ENCODE results near the gene OXER1. TPM values are rescaled to one million over a fixed set of nuclear protein-coding genes. Genes with fewer than 3 reads are reported as not detected.

The OXER1 gene
- total RNA-seq, 4 donors from 2014 or later = 0.78 to 1.3 (median 0.98) TPM; not detected in 1

DNA sequence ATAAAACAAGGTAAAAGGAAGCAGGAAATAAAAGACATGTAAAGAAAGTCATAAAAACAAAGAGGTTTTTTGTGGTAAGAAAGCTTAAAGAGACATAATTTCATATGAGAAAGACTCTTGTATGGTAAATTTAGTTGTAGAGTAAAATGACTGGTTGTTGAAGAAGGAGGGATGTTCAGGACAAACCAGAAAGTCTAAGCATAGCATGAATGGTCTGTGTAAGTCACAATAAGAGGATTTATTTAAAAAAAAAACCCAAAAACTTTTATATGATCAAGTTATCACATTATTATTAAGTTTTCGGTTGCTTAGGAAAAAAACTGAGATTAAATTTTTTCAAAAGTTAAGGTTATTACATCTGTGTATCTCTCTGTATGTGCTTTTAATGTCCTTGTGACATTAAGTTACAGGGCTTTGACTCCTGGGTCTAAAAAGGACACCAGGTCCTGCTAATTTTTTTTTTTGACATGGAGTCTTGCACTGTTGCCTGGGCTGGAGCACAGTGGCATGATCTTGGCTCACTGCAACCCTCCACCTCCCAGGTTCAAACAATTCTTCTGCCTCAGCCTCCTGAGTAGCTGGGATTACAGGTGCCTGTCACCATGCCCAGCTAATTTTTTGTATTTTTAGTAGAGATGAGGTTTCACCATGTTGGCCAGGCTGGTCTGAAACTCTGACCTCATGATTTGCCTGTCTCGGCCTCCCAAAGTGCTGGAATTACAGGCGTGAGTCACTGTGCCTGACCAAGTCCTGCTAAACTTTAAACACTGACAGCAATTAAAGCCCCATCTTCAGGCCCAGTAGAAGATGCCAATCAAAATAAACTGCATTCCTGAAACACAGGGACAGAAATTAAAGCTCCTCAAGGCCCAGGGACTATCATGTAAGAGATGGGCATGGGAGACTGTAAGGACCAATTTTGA, 14.2 kb upstream of the OXER1 start:
- TF ChIP-seq, protein P1, sequence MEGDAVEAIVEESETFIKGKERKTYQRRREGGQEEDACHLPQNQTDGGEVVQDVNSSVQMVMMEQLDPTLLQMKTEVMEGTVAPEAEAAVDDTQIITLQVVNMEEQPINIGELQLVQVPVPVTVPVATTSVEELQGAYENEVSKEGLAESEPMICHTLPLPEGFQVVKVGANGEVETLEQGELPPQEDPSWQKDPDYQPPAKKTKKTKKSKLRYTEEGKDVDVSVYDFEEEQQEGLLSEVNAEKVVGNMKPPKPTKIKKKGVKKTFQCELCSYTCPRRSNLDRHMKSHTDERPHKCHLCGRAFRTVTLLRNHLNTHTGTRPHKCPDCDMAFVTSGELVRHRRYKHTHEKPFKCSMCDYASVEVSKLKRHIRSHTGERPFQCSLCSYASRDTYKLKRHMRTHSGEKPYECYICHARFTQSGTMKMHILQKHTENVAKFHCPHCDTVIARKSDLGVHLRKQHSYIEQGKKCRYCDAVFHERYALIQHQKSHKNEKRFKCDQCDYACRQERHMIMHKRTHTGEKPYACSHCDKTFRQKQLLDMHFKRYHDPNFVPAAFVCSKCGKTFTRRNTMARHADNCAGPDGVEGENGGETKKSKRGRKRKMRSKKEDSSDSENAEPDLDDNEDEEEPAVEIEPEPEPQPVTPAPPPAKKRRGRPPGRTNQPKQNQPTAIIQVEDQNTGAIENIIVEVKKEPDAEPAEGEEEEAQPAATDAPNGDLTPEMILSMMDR (IDR thresholded peaks at IDR 0.05) = no peak
- no peak for TF ChIP-seq POLR2A (IDR thresholded peaks at IDR 0.05)
- no peak overlapping the region for H3K4me3 ChIP-seq (replicated peaks in 1 of 3)
- no peak for DNase-seq
- WGBS, 2 donors = 89 to 99% methylated on average over 3 of the region's 3 CpGs
- peaks cover 0 to 3% of the 10 kb centered on the region in 2 donors for H3K4me1 ChIP-seq
- no peaks in the 10 kb centered on the region for H3K27me3 ChIP-seq
- no peaks in the 10 kb centered on the region for H3K9me3 ChIP-seq
- H3K36me3 ChIP-seq = no peaks in the 10 kb centered on the region
- intact Hi-C loops (cut with DNase I) = no loop called here
- H3K27ac ChIP-seq = no peak overlapping the region

DNA sequence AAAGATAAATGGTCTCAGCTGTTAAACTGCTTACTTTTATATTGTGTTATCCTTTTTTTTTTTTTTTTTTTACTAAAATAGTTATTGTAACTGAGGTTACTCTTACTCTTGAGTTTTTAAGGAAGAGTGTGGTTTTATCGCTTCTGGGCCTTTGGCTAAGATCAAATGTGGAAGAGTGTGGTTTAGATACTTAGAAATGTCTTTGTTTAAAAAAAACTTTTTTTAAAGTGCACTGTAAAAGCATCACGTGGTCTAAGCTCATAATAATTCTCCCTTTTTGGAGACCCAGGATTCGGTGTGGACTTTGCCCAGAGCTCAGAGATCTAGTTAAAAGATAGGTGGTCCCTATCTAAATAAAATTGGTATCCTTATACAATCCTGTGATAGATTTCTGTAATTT, 11.9 kb upstream of the OXER1 start:
- Histone ChIP-seq H3K27ac (no peak overlapping the region), H3K36me3 (no peaks in the 10 kb centered on the region), H3K4me3 (replicated peaks in 1 of 3) (no peak overlapping the region), H3K4me1 (peaks cover 0 to 3% of the 10 kb centered on the region in 2 donors), H3K9me3 (no peaks in the 10 kb centered on the region), H3K27me3 (no peaks in the 10 kb centered on the region)
- no peak for TF ChIP-seq POLR2A (IDR thresholded peaks at IDR 0.05)
- TF ChIP-seq, protein P1 (IDR thresholded peaks at IDR 0.05) = no peak
- intact Hi-C loops (cut with DNase I) = no loop called here
- DNase-seq = no peak
- 76 to 81% methylated on average over 3 of the region's 3 CpGs for WGBS, 2 donors

DNA sequence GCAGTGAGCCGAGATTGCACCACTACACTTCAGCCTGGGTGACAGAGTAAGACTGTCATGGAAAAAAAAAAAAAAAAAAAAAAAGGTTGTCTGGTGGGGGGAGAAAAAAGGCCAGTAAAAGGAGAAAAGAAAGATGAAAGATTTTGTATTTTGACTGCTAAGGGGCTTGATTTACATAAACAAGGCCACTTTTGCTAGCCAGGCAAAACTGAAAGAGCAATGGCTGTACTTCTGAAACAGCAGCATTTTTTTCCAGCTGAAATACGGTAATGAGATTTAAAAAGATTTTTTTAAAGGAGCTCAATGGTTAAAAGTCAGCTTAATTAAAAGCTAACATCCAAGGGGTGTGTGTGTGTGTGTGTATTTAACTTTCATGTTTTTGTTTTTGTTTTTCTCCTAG, 11.3 kb upstream of the OXER1 start:
- intact Hi-C loops (cut with DNase I) = no loop called here
- peaks cover 0 to 3% of the 10 kb centered on the region in 2 donors for H3K4me1 ChIP-seq
- 66 to 69% methylated on average over 2 of the region's 2 CpGs for WGBS, 2 donors

DNA sequence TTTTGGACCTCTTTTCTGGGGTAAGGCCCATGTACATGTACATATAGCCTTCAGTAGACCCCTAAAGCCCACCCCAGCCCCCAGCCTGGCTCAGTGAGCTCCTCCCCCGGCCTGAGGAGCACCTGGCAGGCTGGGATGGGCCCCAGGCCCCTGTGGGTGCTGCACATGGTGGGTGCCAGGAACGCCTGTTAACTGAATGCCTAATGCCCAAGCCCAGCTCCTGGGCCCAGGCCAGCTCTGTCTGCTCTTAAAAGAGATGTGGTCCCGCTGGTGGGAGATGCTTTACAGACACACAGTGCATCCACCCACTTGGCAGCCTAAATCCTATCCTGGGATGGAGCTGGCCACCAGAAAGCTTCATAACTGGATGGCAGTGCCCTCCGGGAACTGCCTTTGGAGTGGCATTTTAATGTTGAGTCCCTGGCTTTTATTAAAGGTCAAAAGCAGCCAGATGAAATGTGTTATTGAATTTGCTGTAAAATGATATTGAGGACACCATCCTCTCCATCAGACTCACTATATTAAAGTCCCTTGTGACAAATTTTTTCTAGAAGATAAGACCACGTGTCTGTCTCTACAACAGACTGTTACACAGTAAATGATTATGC, 7.7 kb upstream of the OXER1 start:
- H3K4me3 ChIP-seq (replicated peaks in 1 of 3) = no peak overlapping the region
- 86 to 93% methylated on average over 3 to 5 of the region's 5 CpGs for WGBS, 2 donors
- H3K27ac ChIP-seq = no peak overlapping the region
- H3K27me3 ChIP-seq = no peaks in the 10 kb centered on the region
- H3K36me3 ChIP-seq = no peaks in the 10 kb centered on the region
- no peak for TF ChIP-seq POLR2A (IDR thresholded peaks at IDR 0.05)
- TF ChIP-seq, protein P1 (IDR thresholded peaks at IDR 0.05) = no peak
- no peaks in the 10 kb centered on the region for H3K9me3 ChIP-seq
- DNase-seq = no peak
- peaks cover 0 to 3% of the 10 kb centered on the region in 2 donors for H3K4me1 ChIP-seq
- intact Hi-C loops (cut with DNase I) = no loop called here

More for the DNA sequence above, 11.3 kb upstream of the OXER1 start:
- no peak for DNase-seq
- H3K9me3 ChIP-seq = no peaks in the 10 kb centered on the region
- H3K27ac ChIP-seq = no peak overlapping the region
- no peak overlapping the region for H3K4me3 ChIP-seq (replicated peaks in 1 of 3)
- no peaks in the 10 kb centered on the region for H3K36me3 ChIP-seq
- H3K27me3 ChIP-seq = no peaks in the 10 kb centered on the region
- TF ChIP-seq, protein P1 (IDR thresholded peaks at IDR 0.05) = no peak
- no peak for TF ChIP-seq POLR2A (IDR thresholded peaks at IDR 0.05)

Data from thyroid gland (tissue), 4 donors.